GM21367 (cell line): Measurements from ENCODE around the gene GNG12.

ENCODE experiments used
- ATAC-seq: cut with Tn5 transposase; IDR thresholded peaks from one replicate; pipeline ENCODE4 v1.9.1; 2021; ENCODE audit not compliant: unreplicated experiment

GNG12 gene

GRCh38 chr1:67843331-67843730 is 10.1 kb upstream of the GNG12 start:
- no peak for ATAC-seq

- ATAC-seq: no peak
Observed at GRCh38 chr1:67840449-67840848, 7.2 kb upstream of the GNG12 start.

GRCh38 chr1:67839826-67840225 is 6.6 kb upstream of the GNG12 start:
- ATAC-seq: no peak

- no peak for ATAC-seq
Observed at GRCh38 chr1:67838180-67838910, 5.1 kb upstream of the GNG12 start.

GRCh38 chr1:67836769-67837168 is 3.5 kb upstream of the GNG12 start:
- ATAC-seq: no peak

GRCh38 chr1:67835663-67836452 is 2.6 kb upstream of the GNG12 start:
- no peak for ATAC-seq

GRCh38 chr1:67834246-67834877 is 1.1 kb upstream of the GNG12 start:
- ATAC-seq: no peak

- ATAC-seq: no peak
Observed at GRCh38 chr1:67833602-67833940, 304 bp upstream of the GNG12 start.

GRCh38 chr1:67831850-67832513 is 1.3 kb downstream of the GNG12 start:
- ATAC-seq: no peak

GRCh38 chr1:67830928-67831830 is 2.1 kb downstream of the GNG12 start:
- no peak for ATAC-seq

- no peak for ATAC-seq
Observed at GRCh38 chr1:67830226-67830625, 3.0 kb downstream of the GNG12 start.

GRCh38 chr1:67827688-67828087 is 5.6 kb downstream of the GNG12 start:
- no peak for ATAC-seq

- ATAC-seq: no peak
Observed at GRCh38 chr1:67825591-67825990, 7.7 kb downstream of the GNG12 start.

GRCh38 chr1:67824766-67825165 is 8.5 kb downstream of the GNG12 start:
- no peak for ATAC-seq

- no peak for ATAC-seq
Observed at GRCh38 chr1:67823615-67824014, 9.7 kb downstream of the GNG12 start.

- ATAC-seq: no peak
Observed at GRCh38 chr1:67821263-67821662, 12.0 kb downstream of the GNG12 start.

- no peak for ATAC-seq
Observed at GRCh38 chr1:67818725-67819301, 14.5 kb downstream of the GNG12 start.

- no peak for ATAC-seq
Observed at GRCh38 chr1:67818162-67818561, 15.1 kb downstream of the GNG12 start.

GRCh38 chr1:67817319-67817718 is 15.9 kb downstream of the GNG12 start:
- ATAC-seq: no peak

GRCh38 chr1:67816506-67816905 is 16.8 kb downstream of the GNG12 start:
- ATAC-seq: no peak
